NCI-H69 (cell line): Measurements from ENCODE around the gene THPO.
"Not testable (repeated sequence)": the region's sequence is repeated elsewhere in the genome, so short reads cannot be mapped to it uniquely, and the experiment has no call there.

Experiments used
- DNase-seq: peaks from one replicate; lab custom pipeline; 2025; lab: John Stamatoyannopoulos, UW

THPO gene

DNA sequence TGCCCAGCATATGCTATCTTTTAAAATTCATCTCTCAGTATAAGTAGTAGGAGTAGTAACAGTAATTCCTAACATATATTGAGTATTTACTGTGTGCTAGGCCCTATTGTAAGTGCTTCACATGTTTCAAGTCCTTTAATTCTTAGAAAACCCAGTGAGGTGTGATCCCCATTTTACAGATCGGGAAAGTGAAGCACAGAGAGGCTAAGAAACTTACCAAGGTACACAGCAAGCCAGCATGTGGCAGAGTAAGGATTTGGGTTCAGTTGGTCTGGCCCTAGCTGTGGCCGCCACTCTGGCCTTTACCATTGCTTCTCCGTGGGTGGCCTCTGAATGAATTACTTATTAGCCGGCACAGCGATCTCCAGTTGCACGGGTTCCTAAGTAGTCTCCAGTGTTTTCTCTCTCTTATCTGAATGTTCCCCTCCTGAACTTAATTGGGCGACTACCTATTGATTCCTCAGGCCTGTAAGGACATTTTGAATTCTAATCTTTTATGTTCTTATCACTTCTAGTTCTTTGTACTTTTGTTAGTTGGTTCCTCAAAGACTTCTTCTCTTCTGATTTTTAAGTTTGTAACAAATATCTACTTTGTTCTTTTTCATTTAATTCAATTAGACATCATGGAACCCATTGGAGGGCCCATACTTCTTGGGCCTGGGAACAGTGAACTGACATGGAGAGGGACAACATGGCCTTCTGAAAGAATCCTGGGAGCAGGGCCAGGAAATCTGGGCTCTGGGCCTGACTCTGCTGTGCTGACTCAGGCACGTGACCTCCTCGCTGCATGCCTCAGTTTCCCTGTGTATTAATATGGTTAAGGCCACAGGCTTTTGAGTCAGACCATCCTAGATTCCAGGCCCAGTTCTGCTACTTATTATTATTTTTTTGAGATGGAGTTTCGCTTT lies 28.2 kb downstream of the THPO start:
- DNase-seq: no peak

DNA sequence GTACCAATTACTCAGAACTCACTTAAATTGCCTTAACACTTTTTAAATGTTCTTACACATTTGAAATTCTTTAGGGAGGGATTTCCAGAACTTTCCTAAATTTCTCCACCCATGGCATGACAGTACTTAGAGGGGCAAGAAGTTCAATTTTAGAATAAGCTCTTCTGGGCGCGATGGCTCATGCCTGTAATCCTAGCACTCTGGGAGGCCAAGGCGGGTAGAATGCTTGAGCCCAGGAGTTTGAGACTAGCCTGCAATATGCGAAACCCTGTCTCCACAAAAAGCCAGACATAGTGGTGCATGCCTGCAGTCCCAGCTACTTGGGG lies 30.0 kb downstream of the THPO start:
- no peak for DNase-seq

DNA sequence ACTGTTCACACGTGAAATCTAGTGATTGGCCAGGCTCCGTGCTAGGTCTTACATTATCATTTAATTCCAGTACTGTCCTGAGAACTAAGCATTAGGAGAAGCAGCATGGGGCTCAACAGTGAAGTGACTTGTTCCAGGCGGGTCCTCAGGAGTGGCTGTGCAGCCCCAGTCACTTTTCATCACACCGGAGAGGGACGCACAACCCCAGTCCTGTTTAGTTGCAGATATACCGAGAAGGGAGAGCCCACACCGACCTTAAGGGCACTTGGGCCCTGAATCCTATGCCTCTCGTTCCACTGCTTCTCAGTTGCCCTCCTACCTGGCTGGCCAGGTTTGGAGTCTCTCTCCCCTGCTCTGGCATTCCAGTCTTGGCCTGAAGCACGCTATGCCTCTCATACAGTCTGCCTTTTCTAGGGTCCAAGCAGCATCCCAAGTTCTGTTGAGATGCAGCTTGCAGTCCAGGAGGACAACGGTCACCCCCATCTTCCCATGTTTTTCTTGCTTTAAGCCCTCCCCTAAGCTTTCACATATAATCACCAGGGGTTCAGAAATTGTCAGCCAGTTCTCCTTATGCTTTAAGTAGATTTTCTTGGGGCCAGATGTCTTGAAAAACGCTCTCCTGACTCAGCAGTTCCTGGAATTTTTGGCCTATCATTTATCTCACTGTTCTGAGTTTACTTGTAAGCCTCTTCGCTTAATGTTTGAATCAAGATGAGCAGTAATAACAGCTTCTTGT lies 30.5 kb downstream of the THPO start:
- no peak for DNase-seq

- no peak for DNase-seq
Measured at GRCh38 chr3:184346480-184347190, 31.4 kb downstream of the THPO start.

GRCh38 chr3:184345317-184346144 lies 32.5 kb downstream of the THPO start:
- peak; percentile 78 for DNase-seq

DNA sequence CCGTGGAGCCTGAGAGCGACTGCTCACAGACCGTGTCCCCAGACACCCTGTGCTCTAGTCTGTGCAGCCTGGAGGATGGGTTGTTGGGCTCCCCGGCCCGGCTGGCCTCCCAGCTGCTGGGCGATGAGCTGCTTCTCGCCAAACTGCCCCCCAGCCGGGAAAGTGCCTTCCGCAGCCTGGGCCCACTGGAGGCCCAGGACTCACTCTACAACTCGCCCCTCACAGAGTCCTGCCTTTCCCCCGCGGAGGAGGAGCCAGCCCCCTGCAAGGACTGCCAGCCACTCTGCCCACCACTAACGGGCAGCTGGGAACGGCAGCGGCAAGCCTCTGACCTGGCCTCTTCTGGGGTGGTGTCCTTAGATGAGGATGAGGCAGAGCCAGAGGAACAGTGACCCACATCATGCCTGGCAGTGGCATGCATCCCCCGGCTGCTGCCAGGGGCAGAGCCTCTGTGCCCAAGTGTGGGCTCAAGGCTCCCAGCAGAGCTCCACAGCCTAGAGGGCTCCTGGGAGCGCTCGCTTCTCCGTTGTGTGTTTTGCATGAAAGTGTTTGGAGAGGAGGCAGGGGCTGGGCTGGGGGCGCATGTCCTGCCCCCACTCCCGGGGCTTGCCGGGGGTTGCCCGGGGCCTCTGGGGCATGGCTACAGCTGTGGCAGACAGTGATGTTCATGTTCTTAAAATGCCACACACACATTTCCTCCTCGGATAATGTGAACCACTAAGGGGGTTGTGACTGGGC lies 33.3 kb downstream of the THPO start:
- DNase-seq: no peak

- no peak for DNase-seq
Measured at GRCh38 chr3:184343200-184343876, 34.7 kb downstream of the THPO start.

- no peak for DNase-seq
Measured at GRCh38 chr3:184341925-184342324, 36.1 kb downstream of the THPO start.

DNA sequence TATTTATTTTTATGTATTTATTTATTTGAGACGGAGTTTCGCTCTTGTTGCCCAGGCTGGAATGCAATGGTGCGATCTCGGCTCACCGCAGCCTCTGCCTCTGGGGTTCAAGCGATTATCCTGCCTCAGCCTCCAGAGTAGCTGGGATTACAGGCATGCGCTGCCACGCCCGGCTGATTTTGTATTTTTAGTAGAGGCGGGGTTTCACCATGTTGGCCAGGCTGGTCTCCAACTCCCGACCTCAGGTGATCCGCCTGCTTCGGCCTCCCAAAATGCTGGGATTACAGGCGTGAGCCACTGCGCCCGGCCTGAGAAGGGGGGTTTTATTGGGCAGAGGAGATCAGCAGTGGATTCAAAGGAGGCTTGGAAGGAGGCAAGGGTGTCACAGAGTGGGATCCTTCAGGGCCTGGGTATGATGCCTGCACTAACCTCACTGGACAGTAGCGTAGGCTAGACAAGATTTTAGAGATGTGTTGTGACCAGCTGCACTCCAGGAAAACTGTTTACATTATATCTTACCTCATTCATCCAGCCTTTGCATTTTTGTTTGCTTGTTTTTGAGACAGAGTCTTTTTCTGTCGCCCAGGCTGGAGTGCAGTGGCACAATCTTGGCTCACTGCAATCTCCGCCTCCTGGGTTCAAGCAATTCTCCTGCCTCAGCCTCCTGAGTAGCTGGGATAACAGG lies 38.4 kb downstream of the THPO start:
- not testable (repeated sequence) for DNase-seq

DNA sequence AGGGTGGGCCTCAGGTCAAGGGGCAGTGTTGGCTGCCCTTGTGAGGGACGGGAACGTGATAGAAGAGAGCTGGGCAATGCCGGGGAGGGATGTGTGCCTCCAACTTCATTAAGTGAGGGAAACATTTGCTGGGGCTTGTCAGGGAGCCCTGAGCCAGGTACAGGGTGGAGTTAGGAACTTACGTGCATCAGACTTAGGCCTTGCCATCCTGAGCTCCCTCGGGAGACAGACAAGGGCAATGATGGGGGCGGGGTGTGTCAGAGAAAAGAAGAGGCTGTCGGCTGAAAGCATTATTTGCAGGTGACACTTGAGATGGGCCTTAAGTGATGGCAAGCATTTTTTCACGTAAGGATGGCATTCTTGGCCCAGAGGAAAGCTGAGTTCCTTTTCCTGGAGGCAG lies 39.0 kb downstream of the THPO start:
- peak; percentile 81 for DNase-seq

GRCh38 chr3:184338511-184338945 lies 39.5 kb downstream of the THPO start:
- DNase-seq: peak; percentile 99

DNA sequence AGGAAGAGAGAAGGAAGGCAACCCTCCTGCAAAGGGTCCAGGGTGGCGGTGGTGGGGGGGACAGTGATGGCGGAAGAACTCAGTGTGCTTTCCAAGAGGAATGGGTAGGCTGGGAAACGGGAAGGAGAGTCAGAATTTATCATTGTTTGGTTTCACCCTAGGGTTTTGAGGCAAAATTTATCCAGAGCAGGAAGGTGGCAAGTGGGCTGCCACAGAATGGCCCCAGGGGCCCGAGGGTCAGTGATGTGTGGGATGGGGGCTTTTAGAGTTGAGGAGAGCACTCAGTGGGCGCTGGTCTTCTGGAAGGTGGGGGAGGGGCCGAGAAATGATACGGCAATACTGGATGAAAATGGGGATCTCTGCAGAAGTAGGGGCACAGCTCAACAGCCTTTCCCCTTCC lies 40.0 kb downstream of the THPO start:
- DNase-seq: no peak

DNA sequence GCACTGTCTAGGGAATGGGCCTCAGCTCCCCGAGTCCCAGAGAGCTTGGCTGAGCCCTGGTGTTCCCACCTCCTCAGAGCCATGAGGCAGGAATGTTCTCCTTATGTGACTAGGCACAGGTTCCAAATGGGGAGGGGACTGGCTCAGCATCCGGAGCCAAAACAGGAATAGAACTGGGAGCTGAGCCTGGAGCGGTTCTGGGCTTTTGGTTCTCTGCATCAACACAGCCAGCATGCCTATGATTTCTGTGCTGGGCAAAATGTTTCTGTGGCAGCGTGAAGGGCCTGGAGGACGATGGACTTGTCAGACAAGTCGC lies 40.6 kb downstream of the THPO start, which contains the start of gene FAM131A:
TSS of gene FAM131A (plus strand) at position 202 of the 316 bp plus-strand sequence. CDS start at position 233, 31 bp downstream.
- DNase-seq: peak; percentile 42

DNA sequence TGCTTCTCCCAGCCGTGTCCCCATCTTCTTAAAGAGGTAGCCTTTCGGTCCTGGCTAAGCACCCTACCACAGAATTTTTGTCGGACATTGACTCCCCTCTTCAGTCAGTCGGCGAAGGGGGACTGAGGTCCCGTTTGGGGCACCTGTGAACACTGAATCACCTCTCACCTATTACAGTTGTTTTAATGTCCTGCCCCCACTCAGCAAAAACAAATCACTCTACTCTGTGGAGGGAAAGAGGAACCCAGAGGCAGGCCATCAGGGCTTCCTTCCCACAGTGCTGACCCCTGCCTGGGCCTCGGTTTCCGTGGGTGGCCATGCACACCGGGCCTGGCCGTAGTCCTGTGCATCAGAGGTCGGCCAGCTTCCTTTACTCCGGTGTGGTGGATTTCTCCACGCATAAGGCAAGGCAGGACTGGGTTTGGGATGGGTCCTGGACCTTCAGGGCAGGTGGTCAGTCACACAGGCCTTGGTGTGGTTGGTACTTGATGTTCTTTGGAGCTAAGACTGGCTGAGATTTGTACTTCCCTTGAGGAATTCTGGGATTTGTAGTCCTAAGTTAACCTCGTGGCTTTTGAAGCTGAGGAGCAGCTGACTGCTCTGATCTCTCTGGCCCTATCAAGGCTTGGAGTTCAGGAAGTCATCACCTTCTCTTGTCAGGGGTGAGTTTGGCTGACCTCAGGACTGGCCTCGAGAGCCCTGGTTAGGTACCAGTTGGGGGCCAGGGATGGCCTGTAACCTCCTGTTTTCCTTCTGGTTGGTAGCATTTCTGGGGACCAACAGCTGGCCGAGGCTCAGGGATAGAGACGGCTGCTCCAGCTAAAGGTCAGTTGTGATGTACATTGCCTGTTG lies 41.2 kb downstream of the THPO start:
- peak; percentile 65 for DNase-seq

DNA sequence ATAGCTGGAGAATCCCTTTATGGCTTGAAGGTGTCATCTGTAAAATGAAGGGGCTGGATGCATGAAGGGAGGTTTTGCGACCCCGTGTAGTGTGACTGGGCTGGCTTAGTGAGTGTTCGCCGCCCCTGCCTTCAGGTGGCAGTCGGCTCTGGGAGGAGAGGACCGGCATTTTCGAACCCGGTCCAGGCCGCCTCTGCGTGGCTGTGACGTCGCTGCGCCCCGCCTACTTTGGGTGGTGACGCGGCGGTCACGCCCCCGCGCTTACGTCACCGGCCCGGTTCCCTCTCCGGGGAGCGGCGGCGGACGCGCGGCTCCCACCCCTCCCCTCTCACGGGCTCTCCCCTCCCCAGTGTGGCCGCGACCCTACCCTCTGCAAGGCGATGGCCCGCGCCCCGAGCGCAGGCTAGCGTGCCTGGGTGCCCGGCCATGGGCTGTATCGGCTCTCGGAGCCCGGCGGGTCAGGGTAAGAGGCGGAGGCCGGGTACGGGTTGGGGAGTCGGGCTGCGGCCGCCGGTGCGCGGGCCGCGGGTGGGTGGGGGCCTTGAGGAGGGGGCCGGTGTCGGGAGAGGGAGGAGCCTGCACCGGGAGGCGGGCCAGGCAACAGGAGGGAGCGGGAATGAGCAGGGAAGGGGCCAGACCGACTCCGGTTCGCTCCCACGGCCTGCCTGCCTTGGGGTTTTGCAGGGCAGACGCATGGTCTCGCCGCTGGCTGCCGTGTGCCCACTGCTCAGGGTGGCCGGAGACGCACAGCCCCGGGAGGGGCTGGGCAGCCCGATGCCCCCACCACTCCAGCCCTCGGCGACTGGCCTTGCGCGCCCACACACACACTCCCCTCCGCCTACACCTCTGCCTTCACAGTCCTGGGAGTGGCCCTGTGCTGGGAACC lies 42.1 kb downstream of the THPO start:
- DNase-seq: peak; percentile 91

GRCh38 chr3:184335291-184335660 lies 42.7 kb downstream of the THPO start:
- DNase-seq: peak; percentile 69

GRCh38 chr3:184334470-184335158 lies 43.4 kb downstream of the THPO start:
- peak; percentile 41 for DNase-seq
